Liver (tissue), 9 donors: ENCODE data around the gene ACOT11. TPM values are rescaled to one million over a fixed set of nuclear protein-coding genes. Genes with fewer than 3 reads are reported as not detected.
"Not testable (repeated sequence)": the region's sequence is repeated elsewhere in the genome, so short reads cannot be mapped to it uniquely, and the experiment has no call there.

Experiments used
- DNase-seq: peaks from one replicate; pipeline ENCODE4 v3.0.0-alpha.2; 2017; ENCODE audit warnings: low spot score
- H3K27ac ChIP-seq, 2 donors: one replicate each; pipeline ENCODE4 v1.7.0; 2013; ENCODE audit warnings: inconsistent platforms in 2 of 2, low read length in 2 of 2, control low read depth in 1 of 2, low read depth in 1 of 2, mild to moderate bottlenecking in 1 of 2
- H3K27me3 ChIP-seq, 4 donors: one replicate each; pipeline versions ENCODE4 v1.6.1 to v1.7.0; 2013; ENCODE audit warnings: low read length in 3 of 4, inconsistent platforms in 1 of 4, mild to moderate bottlenecking in 1 of 4, moderate library complexity in 1 of 4; ENCODE audit not compliant: control insufficient read depth in 4 of 4, insufficient read depth in 4 of 4
- H3K36me3 ChIP-seq, 4 donors: one replicate each; pipeline versions ENCODE4 v1.6.1 to v1.7.0; 2013; ENCODE audit warnings: low read length in 3 of 4, mild to moderate bottlenecking in 3 of 4, low read depth in 1 of 4, moderate library complexity in 1 of 4; ENCODE audit not compliant: control insufficient read depth in 4 of 4, insufficient read depth in 3 of 4
- H3K4me1 ChIP-seq, 4 donors: one replicate each; pipeline versions ENCODE4 v1.6.1 to v1.7.0; 2013; ENCODE audit warnings: low read length in 3 of 4, mild to moderate bottlenecking in 3 of 4, moderate library complexity in 1 of 4; ENCODE audit not compliant: control insufficient read depth in 4 of 4, insufficient read depth in 4 of 4
- H3K4me3 ChIP-seq, 3 donors: one replicate each; pipeline versions ENCODE4 v1.6.1 to v1.7.0; 2013; ENCODE audit warnings: low read length in 3 of 3, control low read depth in 1 of 3, low read depth in 1 of 3, mild to moderate bottlenecking in 1 of 3
- H3K9ac ChIP-seq, 2 donors: one replicate each; pipeline ENCODE4 v1.7.0; 2013; ENCODE audit warnings: low read length in 2 of 2, mild to moderate bottlenecking in 2 of 2, moderate library complexity in 2 of 2, control low read depth in 1 of 2, low read depth in 1 of 2
- H3K9me3 ChIP-seq, 4 donors: one replicate each; pipeline versions ENCODE4 v1.6.1 to v1.7.0; 2013; ENCODE audit warnings: low read length in 3 of 4; ENCODE audit not compliant: control insufficient read depth in 4 of 4
- HNF4A ChIP-seq, 2 donors: conservative IDR thresholded peaks; 2 replicates each; pipeline ENCODE4 v1.6.1; 2016; ENCODE audit warnings: antibody characterized with exemption in 2 of 2, mild to moderate bottlenecking in 2 of 2
- HNF4G ChIP-seq: IDR thresholded peaks from 2 replicates; pipeline ENCODE4 v1.6.1; 2016; ENCODE audit warnings: antibody characterized with exemption
- JUND ChIP-seq, 2 donors: IDR thresholded peaks; 2 replicates each; pipeline ENCODE4 v1.6.1; 2016; ENCODE audit warnings: antibody characterized with exemption in 2 of 2
- MAX ChIP-seq: IDR thresholded peaks from 2 replicates; pipeline ENCODE4 v1.6.1; 2016; ENCODE audit warnings: antibody characterized with exemption
- RAD21 ChIP-seq, 2 donors: IDR thresholded peaks; 2 replicates each; pipeline ENCODE4 v1.6.1; 2016; ENCODE audit warnings: antibody characterized with exemption in 2 of 2, mild to moderate bottlenecking in 2 of 2
- REST ChIP-seq: IDR thresholded peaks from 2 replicates; pipeline ENCODE4 v1.6.1; 2016; ENCODE audit warnings: antibody characterized with exemption, mild to moderate bottlenecking
- RXRA ChIP-seq, 2 donors: IDR thresholded peaks; 2 replicates each; pipeline ENCODE4 v1.6.1; 2017 to 2018; ENCODE audit warnings: antibody characterized with exemption in 2 of 2, mild to moderate bottlenecking in 1 of 2
- TAF1 ChIP-seq: conservative IDR thresholded peaks from 2 replicates; pipeline ENCODE4 v1.6.1; 2016; ENCODE audit warnings: antibody characterized with exemption, mild to moderate bottlenecking
- YY1 ChIP-seq: IDR thresholded peaks from 2 replicates; pipeline ENCODE4 v1.6.1; 2016; ENCODE audit warnings: antibody characterized with exemption, mild to moderate bottlenecking
- ZBTB33 ChIP-seq: IDR thresholded peaks from 2 replicates; pipeline ENCODE4 v1.6.1; 2016; ENCODE audit warnings: antibody characterized with exemption
- WGBS: extraction: QIAGEN DNeasy Blood & Tissue Kit; methylation state at CpG from one replicate; pipeline ENCODE4 v1.1.7; 2013; 5-methylcytosine and 5-hydroxymethylcytosine counted together
- polyA plus RNA-seq, 2 donors: library from polyadenylated mRNA; stranded (reverse) in 1 of 2; unstranded in 1 of 2; fragments of 200-250 nt in 1 of 2; fragments of >200 nt in 1 of 2; fragmentation: Nextera tagmentation in 1 of 2; extraction: Ambion mirVana in 1 of 2; gene quantifications; one replicate each; pipeline versions ENCODE4 v1.2.1 to v1.2.3, GENCODE V29; 2013 to 2015
- total RNA-seq, 2 donors: library from RNA; depleted of rRNA; stranded (reverse); fragments of >200 nt; gene quantifications; one replicate each; pipeline ENCODE4 v1.2.3, GENCODE V29; 2014
- donor health status: healthy.
- donor health status: healthy.
- donor health status: healthy.
- donor health status: healthy.
- donor health status: healthy.

ACOT11 gene
- total and polyA plus RNA-seq, 4 donors: 0.13 to 1.1 (median 0.50) TPM

GRCh38 chr1:54513921-54514580 is 34.0 kb upstream of the ACOT11 start:
- H3K4me1 ChIP-seq, DNase-seq, H3K36me3 ChIP-seq, H3K9me3 ChIP-seq, H3K9ac ChIP-seq, H3K4me3 ChIP-seq, H3K27me3 ChIP-seq, H3K27ac ChIP-seq: not testable (repeated sequence)
- 90% methylated on average over 24 of the region's 24 CpGs for WGBS

- DNase-seq: no peak
- H3K27ac ChIP-seq: no peak overlapping the region
- 77% methylated on average over 4 of the region's 4 CpGs for WGBS
- peaks cover 0 to 2% (median 0%) of the 10 kb centered on the region in 4 donors for H3K9me3 ChIP-seq
- H3K36me3 ChIP-seq: no peaks in the 10 kb centered on the region
- no peak overlapping the region for H3K4me3 ChIP-seq
- no peak overlapping the region for H3K9ac ChIP-seq
- H3K27me3 ChIP-seq: no peaks in the 10 kb centered on the region
- no peaks in the 10 kb centered on the region for H3K4me1 ChIP-seq
- TF ChIP-seq HNF4G: no peak
- no peak for TF ChIP-seq TAF1
- TF ChIP-seq RXRA (IDR thresholded peaks at IDR 0.05): no peak
- no peak for TF ChIP-seq RAD21 (IDR thresholded peaks at IDR 0.05)
- TF ChIP-seq HNF4A (conservative IDR thresholded peaks at IDR 0.05): no peak
- no peak for TF ChIP-seq MAX
- no peak for TF ChIP-seq REST
Observed at GRCh38 chr1:54516249-54516920, 31.6 kb upstream of the ACOT11 start.

- TF ChIP-seq YY1: no peak
- no peak for TF ChIP-seq ZBTB33
- TF ChIP-seq JUND (IDR thresholded peaks at IDR 0.05): no peak
- no peak for TF ChIP-seq REST
- TF ChIP-seq HNF4A (conservative IDR thresholded peaks at IDR 0.05): no peak
- WGBS: 93% methylated on average over 9 of the region's 9 CpGs
Observed at GRCh38 chr1:54517496-54517895, 30.5 kb upstream of the ACOT11 start.

More at GRCh38 chr1:54517496-54517895, 30.5 kb upstream of the ACOT11 start:
- Histone ChIP-seq H3K4me1 (no peaks in the 10 kb centered on the region), H3K27ac (no peak overlapping the region), H3K4me3 (no peak overlapping the region), H3K9ac (no peak overlapping the region), H3K9me3 (no peaks in the 10 kb centered on the region), H3K36me3 (no peaks in the 10 kb centered on the region), H3K27me3 (no peaks in the 10 kb centered on the region)
- DNase-seq: no peak
